Endothelial cell of umbilical vein (primary cell): ENCODE measurements around the gene ABCA1. TPM values are rescaled to one million over a fixed set of nuclear protein-coding genes. Genes with fewer than 3 reads are reported as not detected.

Experiments
- BruUV-seq: library from RNA; stranded (reverse); fragments of 400-500 nt; replicated peaks from 2 replicates; lab custom pipeline; 2021; lab: Mats Ljungman, UMichigan
- CTCF ChIA-PET: fragments of 300-600, 350-600 bp; sonication (Branson Sonifier 250); formaldehyde crosslinking; loops from one replicate; lab custom pipeline; 2021; ENCODE audit warnings: antibody characterized with exemption, inconsistent platforms; lab: Charles Lee
- POLR2A ChIA-PET: fragments of 300-600, 350-600 bp; sonication (Branson Sonifier 250); formaldehyde crosslinking; loops from one replicate; lab custom pipeline; 2021; ENCODE audit warnings: antibody characterized with exemption, inconsistent platforms; lab: Charles Lee
- DNase-seq: peaks from one replicate; pipeline ENCODE4 v3.0.0-alpha.2; 2011; ENCODE audit warnings: low read depth, low spot score
- FAIRE-seq: peaks from 2 replicates; lab custom pipeline; 2011; peaks lifted over from hg19 to GRCh38; lab: Jason Lieb, UNC
- H2AFZ ChIP-seq: 2 replicates; pipeline ENCODE4 v1.6.0; 2012; ENCODE audit warnings: low read depth, low read length, control low read depth, inconsistent platforms
- H3K27ac ChIP-seq: 2 replicates; pipeline ENCODE4 v1.5.1; 2011; ENCODE audit warnings: low read depth, mild to moderate bottlenecking, control low read depth, low read length, moderate library complexity; ENCODE audit not compliant: insufficient read depth
- H3K27me3 ChIP-seq, 2 experiments: 2 replicates each; pipeline versions ENCODE4 v1.6.0 to v1.6.1; 2011; ENCODE audit warnings: low read length in 2 of 2, mixed read lengths in 1 of 2; ENCODE audit not compliant: control insufficient read depth in 2 of 2, insufficient read depth in 2 of 2
- H3K36me3 ChIP-seq, 2 experiments: 2 replicates in 1 of 2; 3 replicates in 1 of 2; pipeline ENCODE4 v1.5.1; 2011; ENCODE audit warnings: low read length in 2 of 2, mild to moderate bottlenecking in 1 of 2, moderate library complexity in 1 of 2; ENCODE audit not compliant: control insufficient read depth in 2 of 2, insufficient read depth in 2 of 2; ENCODE audit errors: extremely low read depth in 1 of 2
- H3K4me1 ChIP-seq: 3 replicates; pipeline ENCODE4 v1.5.1; 2011; ENCODE audit warnings: mild to moderate bottlenecking, low read length; ENCODE audit not compliant: control insufficient read depth, insufficient read depth; ENCODE audit errors: extremely low read depth
- H3K4me2 ChIP-seq: 2 replicates; pipeline ENCODE4 v1.6.1; 2011; ENCODE audit warnings: low read length, control low read depth, mixed read lengths; ENCODE audit not compliant: insufficient read depth
- H3K4me3 ChIP-seq, 3 experiments: fragments of 200-600 bp in 1 of 3; sonication (generic), shearing (Covaris generic) in 1 of 3; replicated peaks in 1 of 3; 2 replicates each; pipeline ENCODE4 v1.5.1; 2011 to 2016; ENCODE audit warnings: control low read depth in 3 of 3, low read length in 3 of 3, mild to moderate bottlenecking in 2 of 3, inconsistent platforms in 1 of 3, low read depth in 1 of 3, moderate library complexity in 1 of 3; ENCODE audit not compliant: insufficient read depth in 1 of 3
- H3K79me2 ChIP-seq: 2 replicates; pipeline ENCODE4 v1.6.0; 2012; ENCODE audit warnings: low read length, inconsistent platforms; ENCODE audit not compliant: control insufficient read depth, insufficient read depth
- H3K9ac ChIP-seq: replicated peaks from 2 replicates; pipeline ENCODE3; 2011; ENCODE audit warnings: low read length, control low read depth; ENCODE audit not compliant: insufficient read depth; ENCODE audit errors: extremely low read depth
- H3K9me1 ChIP-seq: replicated peaks from 3 replicates; pipeline ENCODE4 v1.6.0; 2011; ENCODE audit warnings: mild to moderate bottlenecking, low read length; ENCODE audit not compliant: control insufficient read depth, insufficient read depth; ENCODE audit errors: extremely low read depth
- H3K9me3 ChIP-seq: replicated peaks from 2 replicates; pipeline ENCODE4 v1.5.1; 2012; ENCODE audit warnings: low read length, inconsistent platforms; ENCODE audit not compliant: control insufficient read depth, insufficient read depth
- H4K20me1 ChIP-seq: replicated peaks from 2 replicates; pipeline ENCODE3; 2011; ENCODE audit warnings: mild to moderate bottlenecking, low read length; ENCODE audit not compliant: control insufficient read depth, insufficient read depth; ENCODE audit errors: extremely low read depth
- CTCF ChIP-seq, 2 donors: IDR thresholded peaks; 1 replicate in 1 of 2; 2 replicates in 1 of 2; pipeline ENCODE4 v1.5.1; 2011; ENCODE audit warnings: low read length in 2 of 2, mild to moderate bottlenecking in 2 of 2, moderate library complexity in 2 of 2, control low read depth in 1 of 2, inconsistent platforms in 1 of 2, low read depth in 1 of 2; ENCODE audit not compliant: insufficient read depth in 1 of 2; ENCODE audit errors: extremely low read depth in 1 of 2
- EZH2 ChIP-seq: IDR thresholded peaks from 2 replicates; pipeline ENCODE4 v1.6.1; 2012; ENCODE audit warnings: borderline replicate concordance, low read depth, mild to moderate bottlenecking, moderate library complexity, low read length, inconsistent platforms; ENCODE audit not compliant: severe bottlenecking
- FOS ChIP-seq: IDR thresholded peaks from 2 replicates; pipeline ENCODE4 v1.6.1; 2011; ENCODE audit warnings: mild to moderate bottlenecking, low read length, moderate library complexity, borderline replicate concordance; ENCODE audit not compliant: insufficient read depth
- GATA2 ChIP-seq: IDR thresholded peaks from 2 replicates; pipeline ENCODE4 v1.7.0; 2011; ENCODE audit warnings: low read depth, mild to moderate bottlenecking, moderate library complexity, mixed read lengths, low read length; ENCODE audit not compliant: insufficient read length, insufficient read depth
- JUN ChIP-seq: IDR thresholded peaks from 2 replicates; pipeline ENCODE4 v1.6.1; 2011; ENCODE audit warnings: borderline replicate concordance, low read depth; ENCODE audit not compliant: insufficient read length, insufficient read depth
- MAX ChIP-seq: IDR thresholded peaks from 2 replicates; pipeline ENCODE4 v1.6.1; 2011; ENCODE audit not compliant: insufficient read depth, insufficient read length
- MYC ChIP-seq: IDR thresholded peaks from one replicate; pipeline ENCODE4 v1.6.1; 2011; ENCODE audit warnings: mild to moderate bottlenecking, low read depth, low read length
- POLR2A ChIP-seq: IDR thresholded peaks from 2 replicates; pipeline ENCODE4 v1.6.1; 2012; ENCODE audit warnings: low read depth, mild to moderate bottlenecking, control low read depth, low read length
- POLR2AphosphoS5 ChIP-seq: IDR thresholded peaks from 2 replicates; pipeline ENCODE4 v1.6.1; 2012; ENCODE audit warnings: low read depth, mild to moderate bottlenecking, control low read depth, low read length, moderate library complexity; ENCODE audit not compliant: insufficient read depth
- dilution Hi-C: fragments of 300-500 bp; cut with MboI; formaldehyde crosslinking; loops from one replicate; pipeline ENCODE4 v1.15.0; 2019; ENCODE audit warnings: low sequenced_read_pairs; ENCODE audit not compliant: extremely low pct_ligation_motif_present
- intact Hi-C: fragments of 100-400 bp; cut with micrococcal nuclease; formaldehyde crosslinking; loops from one replicate; pipeline ENCODE4 v1.10.0; 2022
- polyA plus RNA-seq, 4 experiments: library from polyadenylated mRNA; depleted of rRNA in 3 of 4; stranded (reverse) in 3 of 4; unstranded in 1 of 4; fragments of >200 nt; gene quantifications; 2 replicates each; pipeline versions ENCODE4 v1.2.1 to v1.2.3, GENCODE V29; 2011 to 2012; ENCODE audit warnings: missing spikeins in 1 of 4
- total RNA-seq: library from RNA; stranded (reverse); gene quantifications from 2 replicates; pipeline ENCODE4 v1.2.3, GENCODE V29; 2021

ABCA1 gene
- total and polyA plus RNA-seq, 2 donors (not counting 3 experiments of a cell fraction or from before 2014, with no cell fraction given): 2.4 to 9.8 TPM

GRCh38 chr9:104921067-104921741 lies 6.8 kb downstream of the ABCA1 start:
- Histone ChIP-seq H3K79me2 (no peaks in the 10 kb centered on the region), H3K9me3 (no peaks in the 10 kb centered on the region), H3K27ac (no peak overlapping the region), H2AFZ (no peak overlapping the region), H3K4me2 (no peak overlapping the region), H3K36me3 (no peaks in the 10 kb centered on the region), H3K27me3 (peaks cover 3 to 9% of the 10 kb centered on the region in 2 experiments), H3K9ac (no peak overlapping the region), H3K9me1 (no peaks in the 10 kb centered on the region), H3K4me1 (no peaks in the 10 kb centered on the region), H4K20me1 (no peaks in the 10 kb centered on the region), H3K4me3 (no peak overlapping the region)
- intact Hi-C loops (no loop called here), dilution Hi-C loops (no loop called here)
- no TSS peak for BruUV-seq
- TF ChIP-seq POLR2AphosphoS5 (no peak), FOS (no peak), CTCF (IDR thresholded peaks at IDR 0.05; ENCODE audit: extremely low read depth in 1 of 2, insufficient read depth in 1 of 2, low read depth in 1 of 2, low read length in 2 of 2) (no peak), GATA2 (no peak), POLR2A (no peak), MAX (no peak), MYC (no peak), EZH2 (no peak), JUN (no peak)
- DNase-seq (no peak), FAIRE-seq (no peak)
- ChIA-PET POLR2A (no interaction called here), CTCF (interaction anchor here (1.0 to 1.5 kb wide), 4 partner anchors 28 to 141 kb away, joined by 3 to 5 read pairs (median 3); no protein-coding TSS in a partner anchor)
